Measurements from ENCODE around the gene MAB21L1. TPM values are rescaled to one million over a fixed set of nuclear protein-coding genes. Genes with fewer than 3 reads are reported as not detected.
A peak's percentile ranks its signal among the peaks of the same experiment; 100 is the strongest.

Gene MAB21L1
- total RNA-seq, 3 donors from 2014 or later (not counting 1 experiment from before 2014, with no cell fraction given) = 0.20 TPM; not detected in 2

DNA sequence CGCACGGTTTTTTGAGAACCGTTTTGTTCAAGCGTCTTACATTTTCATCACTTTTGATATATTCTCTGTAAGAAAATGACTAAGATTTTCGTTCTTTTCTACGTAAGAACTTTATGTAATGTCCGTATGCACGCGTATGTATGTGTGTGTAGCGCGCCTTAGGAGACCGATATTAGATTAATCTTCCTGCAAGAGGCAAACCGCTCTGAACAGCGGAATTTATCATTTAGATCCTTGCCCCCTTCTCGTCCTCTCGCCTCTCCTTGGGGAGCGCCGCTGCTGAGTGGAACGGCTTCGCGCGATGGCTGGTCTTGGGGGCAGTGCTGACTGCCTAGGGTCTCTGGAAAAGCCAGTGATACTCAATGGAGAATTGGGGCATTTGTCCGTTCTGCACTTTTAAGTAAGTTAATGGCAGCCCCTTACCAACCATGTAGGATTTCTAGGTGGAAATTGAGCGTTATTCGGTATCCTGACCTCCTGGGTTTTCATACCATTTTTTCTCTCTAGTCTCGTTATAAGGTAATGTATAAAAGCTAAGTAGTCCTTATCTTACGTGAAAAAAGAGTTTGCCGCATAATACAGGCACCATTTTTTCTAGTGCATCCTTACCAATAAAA, 4.7 kb downstream of the MAB21L1 start:
- Histone ChIP-seq H3K4me3 (ENCODE audit: low read length) (no peak overlapping the region), H3K27me3 (ENCODE audit: control insufficient read depth, insufficient read depth, low read length) (peaks cover 62% of the 10 kb centered on the region), H3K27ac (ENCODE audit: low read length) (no peak overlapping the region), H3K4me1 (ENCODE audit: control insufficient read depth, insufficient read depth, low read length) (peaks cover 30% of the 10 kb centered on the region), H3K9me3 (ENCODE audit: control insufficient read depth, insufficient read depth, low read length) (peaks cover 12% of the 10 kb centered on the region), H3K36me3 (ENCODE audit: control insufficient read depth, insufficient read depth, low read length) (no peaks in the 10 kb centered on the region)
- H3K9me3 Mint-ChIP-seq = no peaks in the 10 kb centered on the region
- H3K4me3 Mint-ChIP-seq = peak overlapping the region; percentile 51
- no peak overlapping the region for H3K27ac Mint-ChIP-seq
- WGBS (ENCODE audit: insufficient coverage) = 34% methylated on average over 25 of the region's 28 CpGs
- DNase-seq = no peak
- H3K4me1 Mint-ChIP-seq = peaks cover 33 to 34% of the 10 kb centered on the region in 2 donors
- ATAC-seq = no peak
- peaks cover 7% of the 10 kb centered on the region for H3K36me3 Mint-ChIP-seq
- intact Hi-C loops (cut with micrococcal nuclease) = no loop called here
- peaks cover 50 to 60% of the 10 kb centered on the region in 2 donors for H3K27me3 Mint-ChIP-seq (ENCODE audit: low read depth in 2 of 2)
- TF ChIP-seq, protein P1, sequence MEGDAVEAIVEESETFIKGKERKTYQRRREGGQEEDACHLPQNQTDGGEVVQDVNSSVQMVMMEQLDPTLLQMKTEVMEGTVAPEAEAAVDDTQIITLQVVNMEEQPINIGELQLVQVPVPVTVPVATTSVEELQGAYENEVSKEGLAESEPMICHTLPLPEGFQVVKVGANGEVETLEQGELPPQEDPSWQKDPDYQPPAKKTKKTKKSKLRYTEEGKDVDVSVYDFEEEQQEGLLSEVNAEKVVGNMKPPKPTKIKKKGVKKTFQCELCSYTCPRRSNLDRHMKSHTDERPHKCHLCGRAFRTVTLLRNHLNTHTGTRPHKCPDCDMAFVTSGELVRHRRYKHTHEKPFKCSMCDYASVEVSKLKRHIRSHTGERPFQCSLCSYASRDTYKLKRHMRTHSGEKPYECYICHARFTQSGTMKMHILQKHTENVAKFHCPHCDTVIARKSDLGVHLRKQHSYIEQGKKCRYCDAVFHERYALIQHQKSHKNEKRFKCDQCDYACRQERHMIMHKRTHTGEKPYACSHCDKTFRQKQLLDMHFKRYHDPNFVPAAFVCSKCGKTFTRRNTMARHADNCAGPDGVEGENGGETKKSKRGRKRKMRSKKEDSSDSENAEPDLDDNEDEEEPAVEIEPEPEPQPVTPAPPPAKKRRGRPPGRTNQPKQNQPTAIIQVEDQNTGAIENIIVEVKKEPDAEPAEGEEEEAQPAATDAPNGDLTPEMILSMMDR (IDR thresholded peaks at IDR 0.05) = no peak

DNA sequence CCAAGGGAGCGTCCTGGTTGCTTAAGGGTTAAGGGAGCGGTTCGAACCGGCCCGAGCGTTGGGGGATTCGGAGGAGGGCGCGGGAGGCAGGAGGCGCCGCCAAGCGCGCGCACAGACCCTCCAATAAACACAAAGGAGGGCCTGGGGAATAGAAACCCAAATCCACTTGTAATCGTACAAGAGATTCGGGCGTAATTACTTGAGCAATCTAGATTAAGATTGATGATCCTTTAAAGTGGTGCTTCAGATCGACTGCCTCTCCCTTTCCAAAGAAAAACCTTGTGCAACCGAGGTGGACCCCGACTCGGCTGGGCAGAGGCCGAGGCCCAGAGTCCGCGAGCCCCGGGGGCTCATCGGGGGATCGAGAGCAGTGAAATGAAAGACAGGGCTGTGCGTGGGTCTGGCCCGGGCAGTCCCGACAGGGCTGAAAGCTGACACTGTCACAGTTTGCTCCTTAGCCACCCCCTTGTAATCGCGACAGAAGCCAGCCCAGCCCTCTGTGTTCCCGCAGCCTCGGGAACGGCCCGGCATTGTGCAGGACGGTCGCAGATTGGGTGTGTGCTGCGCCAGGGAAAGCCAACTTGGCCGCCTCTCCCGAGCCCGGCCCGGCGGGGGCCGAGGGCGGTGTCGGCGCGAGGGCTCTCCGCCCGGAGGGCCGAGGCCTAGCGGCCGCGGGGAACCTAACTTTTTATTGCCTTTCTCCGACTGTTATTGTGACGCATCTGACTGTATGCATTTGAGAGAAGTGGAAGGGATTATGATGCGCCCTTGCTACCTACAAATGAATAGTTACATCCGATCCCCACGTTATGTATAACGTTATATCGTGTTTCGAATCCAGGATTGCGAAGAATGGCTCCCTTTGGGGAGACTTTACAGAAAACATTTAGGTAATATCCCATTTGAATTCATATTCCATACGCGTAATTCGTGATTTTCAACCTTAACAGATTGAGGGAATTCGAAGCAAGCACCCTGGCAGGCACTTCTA, 5.5 kb downstream of the MAB21L1 start:
- no peaks in the 10 kb centered on the region for H3K36me3 ChIP-seq (ENCODE audit: control insufficient read depth, insufficient read depth, low read length)
- no peak overlapping the region for H3K27ac Mint-ChIP-seq
- WGBS (ENCODE audit: insufficient coverage) = 10% methylated on average over 68 of the region's 68 CpGs
- ATAC-seq (peak in 1 of 3 donors; percentile 39), DNase-seq (peak in 1 of 2 donors; percentile 1)
- peak overlapping the region; percentile 68 for H3K4me3 Mint-ChIP-seq
- intact Hi-C loops (cut with micrococcal nuclease) = no loop called here
- H3K27ac ChIP-seq (ENCODE audit: low read length) = no peak overlapping the region
- peaks cover 22% of the 10 kb centered on the region for H3K4me1 ChIP-seq (ENCODE audit: control insufficient read depth, insufficient read depth, low read length)
- peaks cover 42 to 52% of the 10 kb centered on the region in 2 donors for H3K27me3 Mint-ChIP-seq (ENCODE audit: low read depth in 2 of 2)
- TF ChIP-seq, protein P1 (IDR thresholded peaks at IDR 0.05) = no peak
- H3K27me3 ChIP-seq (ENCODE audit: control insufficient read depth, insufficient read depth, low read length) = peaks cover 58% of the 10 kb centered on the region
- H3K9me3 Mint-ChIP-seq = no peaks in the 10 kb centered on the region
- peaks cover 24 to 25% of the 10 kb centered on the region in 2 donors for H3K4me1 Mint-ChIP-seq
- H3K36me3 Mint-ChIP-seq = peaks cover 7% of the 10 kb centered on the region
- peaks cover 9% of the 10 kb centered on the region for H3K9me3 ChIP-seq (ENCODE audit: control insufficient read depth, insufficient read depth, low read length)
- H3K4me3 ChIP-seq (ENCODE audit: low read length) = no peak overlapping the region

DNA sequence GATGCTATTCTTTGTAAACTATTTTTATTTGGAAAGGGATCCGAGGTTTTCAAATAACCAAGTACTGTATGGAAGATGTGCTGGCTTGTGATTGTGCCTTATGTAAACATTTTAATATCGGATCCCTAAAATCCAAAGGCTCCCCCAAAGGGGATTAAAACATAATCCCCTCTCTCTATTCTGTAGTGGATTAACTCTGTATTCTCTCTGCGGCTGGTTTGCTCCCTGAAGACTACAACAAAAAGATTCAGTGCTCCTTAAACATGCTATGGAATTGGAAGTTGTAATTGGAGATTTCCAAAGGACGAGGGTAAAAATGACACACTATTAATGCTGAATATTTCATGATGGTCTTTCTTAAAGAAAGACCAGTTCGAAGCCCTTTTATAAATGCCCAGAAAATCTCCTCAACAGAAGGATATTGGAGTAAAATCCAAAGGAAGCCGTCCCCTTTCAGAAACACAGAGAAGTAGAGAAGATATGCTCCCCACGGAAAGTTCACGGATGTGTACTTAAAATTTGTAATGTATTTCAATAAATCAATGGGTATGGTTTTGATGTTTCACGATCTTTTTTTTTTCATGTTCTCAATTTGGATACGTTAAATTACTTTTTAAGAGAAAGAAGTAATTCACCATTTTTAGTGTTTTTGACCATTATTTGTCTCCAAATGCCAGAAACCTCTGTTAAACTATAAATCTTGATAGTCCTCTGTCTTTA, 6.5 kb downstream of the MAB21L1 start:
- Histone ChIP-seq H3K36me3 (ENCODE audit: control insufficient read depth, insufficient read depth, low read length) (no peaks in the 10 kb centered on the region), H3K4me3 (ENCODE audit: low read length) (no peak overlapping the region), H3K9me3 (ENCODE audit: control insufficient read depth, insufficient read depth, low read length) (peaks cover 9% of the 10 kb centered on the region), H3K27ac (ENCODE audit: low read length) (no peak overlapping the region), H3K4me1 (ENCODE audit: control insufficient read depth, insufficient read depth, low read length) (peaks cover 12% of the 10 kb centered on the region), H3K27me3 (ENCODE audit: control insufficient read depth, insufficient read depth, low read length) (peaks cover 48% of the 10 kb centered on the region)
- peaks cover 15 to 16% of the 10 kb centered on the region in 2 donors for H3K4me1 Mint-ChIP-seq
- H3K27ac Mint-ChIP-seq = no peak overlapping the region
- no peak for DNase-seq
- peaks cover 7% of the 10 kb centered on the region for H3K36me3 Mint-ChIP-seq
- 43% methylated on average over 5 of the region's 10 CpGs for WGBS (ENCODE audit: insufficient coverage)
- peaks cover 32 to 46% of the 10 kb centered on the region in 2 donors for H3K27me3 Mint-ChIP-seq (ENCODE audit: low read depth in 2 of 2)
- intact Hi-C loops (cut with micrococcal nuclease) = no loop called here
- no peaks in the 10 kb centered on the region for H3K9me3 Mint-ChIP-seq
- no peak for ATAC-seq
- H3K4me3 Mint-ChIP-seq = peak overlapping the region; percentile 68
- TF ChIP-seq, protein P1 (IDR thresholded peaks at IDR 0.05) = no peak
